ENCODE measurements around the gene HEG1.

Gene HEG1

DNA sequence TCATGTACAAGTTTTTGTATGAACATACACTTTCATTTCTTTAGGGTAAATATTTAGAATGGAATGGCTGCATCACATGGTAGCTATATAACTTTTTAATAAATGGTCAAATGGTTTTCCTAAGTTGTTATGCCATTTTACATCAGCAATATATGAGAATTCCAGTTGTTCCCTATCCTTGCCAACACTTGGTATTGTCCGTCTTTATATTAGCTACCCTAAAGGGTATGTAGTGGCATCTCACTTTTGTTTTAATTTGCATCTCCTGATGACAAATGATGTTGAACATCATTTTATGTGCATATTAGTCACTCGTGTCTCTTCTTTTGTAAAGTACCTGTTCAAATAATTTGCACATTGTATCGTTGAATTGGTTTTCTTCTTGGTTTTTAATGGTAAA lies 118.7 kb downstream of the HEG1 start:
- DNase-seq = no peak

DNA sequence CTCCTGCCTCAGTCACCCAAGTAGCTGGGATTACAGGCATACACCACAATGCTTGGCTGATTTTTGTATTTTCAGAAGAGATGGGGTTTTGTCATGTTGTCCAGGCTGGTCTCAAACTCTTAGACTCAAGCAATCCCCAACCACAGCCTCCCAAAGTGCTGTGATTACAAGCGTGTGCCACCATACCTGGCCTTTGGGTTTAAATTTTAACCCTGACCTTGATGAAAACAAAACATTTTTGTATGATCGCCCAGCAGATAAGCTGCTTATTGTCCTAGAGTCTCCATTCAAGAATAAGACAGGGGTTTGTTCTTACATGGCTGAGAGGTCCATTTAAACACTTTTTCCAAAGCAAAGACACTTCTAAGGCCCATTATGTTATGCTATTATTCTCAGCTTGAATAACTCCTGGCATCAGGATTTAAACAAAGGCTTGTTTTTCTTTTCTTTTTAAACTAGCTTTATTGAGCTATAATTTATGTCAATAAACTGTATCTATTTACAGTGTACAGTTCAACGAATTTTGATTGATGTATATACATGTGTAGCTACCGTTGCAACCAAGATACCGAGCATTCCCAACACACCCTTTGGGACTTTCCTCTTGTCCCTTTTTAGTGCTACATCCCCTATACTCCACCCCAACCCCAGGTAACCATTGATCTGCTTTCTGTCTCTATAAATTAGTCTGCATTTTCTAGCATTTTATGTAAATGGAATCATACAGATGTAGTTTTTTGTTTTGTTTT lies 119.8 kb downstream of the HEG1 start:
- DNase-seq = no peak

DNA sequence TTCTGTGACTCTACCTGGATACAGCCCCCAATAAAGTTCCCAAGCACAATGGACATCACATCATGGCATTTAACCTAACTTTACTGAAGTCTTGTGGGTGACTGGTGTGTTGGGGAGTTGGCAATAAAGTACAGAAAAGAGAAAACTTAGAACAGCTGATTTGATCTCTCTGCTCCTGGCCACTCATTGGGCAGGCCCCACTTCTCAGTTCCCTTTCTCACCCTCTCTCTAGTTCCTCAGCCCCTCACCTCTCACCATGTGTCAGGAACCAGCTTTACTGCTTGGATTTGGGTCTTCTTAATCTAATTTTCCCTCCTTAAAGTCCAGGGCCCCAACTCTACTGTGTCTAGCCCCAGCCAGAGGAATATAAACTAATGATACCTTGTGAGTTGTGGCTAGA lies 120.5 kb downstream of the HEG1 start:
- no peak for DNase-seq

DNA sequence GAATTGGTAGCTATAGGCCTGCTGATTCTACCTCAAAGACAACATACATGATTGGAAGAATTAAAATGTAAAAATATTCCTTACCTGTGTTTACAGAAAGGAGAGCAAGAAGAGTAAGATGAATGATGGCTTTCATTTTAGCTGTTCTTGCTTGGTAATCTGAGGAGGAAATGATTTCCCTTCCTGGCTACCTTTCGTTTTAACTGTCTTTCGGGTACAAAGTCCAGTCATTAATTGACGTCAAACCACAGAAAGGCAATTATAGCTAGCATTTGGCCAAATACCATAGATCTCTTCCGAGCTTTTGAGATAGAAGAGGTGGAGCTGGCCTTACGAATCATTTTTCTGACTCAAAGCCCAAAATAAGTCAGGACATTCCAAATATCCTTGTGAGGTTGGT lies 121.2 kb downstream of the HEG1 start, which contains the start of gene MUC13:
MUC13 (minus strand) TSS at position 175 of the 400 bp plus-strand sequence; CDS start at position 136, 39 bp downstream.
- no peak for DNase-seq

DNA sequence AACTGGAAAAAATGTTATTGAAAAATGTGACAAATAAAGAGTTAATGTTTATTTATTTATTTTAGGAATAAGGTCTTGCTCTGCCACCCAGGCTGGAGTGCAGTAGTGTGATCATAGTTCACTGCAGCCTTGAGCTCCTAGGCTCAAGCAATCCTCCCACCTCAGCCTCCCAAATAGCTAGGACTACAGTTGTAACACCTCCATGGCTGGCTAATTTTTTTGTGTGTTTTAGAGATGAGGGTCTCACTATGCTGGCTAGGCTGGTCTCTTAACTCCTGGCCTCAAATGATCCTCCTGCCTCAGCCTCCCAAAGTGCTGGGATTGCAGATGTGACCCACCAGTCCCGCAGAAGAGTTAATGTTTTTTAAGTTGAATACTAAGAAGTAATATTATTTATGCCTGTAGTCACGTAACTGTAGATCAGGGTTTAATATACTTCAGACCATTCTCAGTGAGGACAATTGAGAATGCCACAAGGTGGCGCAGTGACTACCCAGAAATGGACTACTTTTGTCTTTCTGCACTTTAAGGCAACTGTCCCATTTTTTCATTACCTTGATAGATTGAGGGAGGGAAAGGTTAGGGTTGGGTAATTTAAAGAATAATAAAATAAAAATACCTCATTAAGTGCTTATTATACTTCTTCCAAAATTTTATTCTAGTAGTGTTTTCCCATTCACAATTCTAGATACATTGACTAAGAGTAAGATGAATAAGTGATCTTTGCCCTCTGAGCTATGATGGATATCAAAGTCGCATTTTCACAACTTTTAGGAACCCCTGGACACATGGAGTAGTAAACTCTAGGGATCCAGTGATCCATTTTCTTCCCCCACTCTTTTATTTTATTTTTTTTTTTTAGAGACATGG lies 127.2 kb downstream of the HEG1 start:
- DNase-seq = peak; percentile 51 to 57

DNA sequence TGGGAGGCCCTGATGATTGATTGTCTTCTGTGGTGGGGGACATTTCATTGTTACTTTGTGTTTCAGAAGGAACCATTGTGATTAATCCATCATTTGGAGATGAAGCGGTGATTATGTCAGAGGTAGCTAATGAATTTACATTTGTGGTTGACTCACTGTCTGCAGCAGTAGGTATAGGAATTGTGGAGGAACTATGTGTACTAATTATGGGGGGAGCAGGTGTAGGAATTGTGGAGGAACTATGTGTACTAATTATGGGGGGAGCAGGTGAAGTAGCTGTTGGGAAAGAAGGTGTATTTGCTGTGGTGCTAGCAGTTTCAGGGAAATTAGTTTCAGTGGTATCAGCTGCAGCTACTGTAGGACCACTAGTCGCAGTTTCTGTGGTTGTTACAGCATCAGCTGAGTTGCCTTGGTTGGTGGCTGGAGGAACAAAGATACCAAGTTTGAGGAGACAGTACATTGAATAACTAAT lies 128.2 kb downstream of the HEG1 start:
- DNase-seq = no peak

DNA sequence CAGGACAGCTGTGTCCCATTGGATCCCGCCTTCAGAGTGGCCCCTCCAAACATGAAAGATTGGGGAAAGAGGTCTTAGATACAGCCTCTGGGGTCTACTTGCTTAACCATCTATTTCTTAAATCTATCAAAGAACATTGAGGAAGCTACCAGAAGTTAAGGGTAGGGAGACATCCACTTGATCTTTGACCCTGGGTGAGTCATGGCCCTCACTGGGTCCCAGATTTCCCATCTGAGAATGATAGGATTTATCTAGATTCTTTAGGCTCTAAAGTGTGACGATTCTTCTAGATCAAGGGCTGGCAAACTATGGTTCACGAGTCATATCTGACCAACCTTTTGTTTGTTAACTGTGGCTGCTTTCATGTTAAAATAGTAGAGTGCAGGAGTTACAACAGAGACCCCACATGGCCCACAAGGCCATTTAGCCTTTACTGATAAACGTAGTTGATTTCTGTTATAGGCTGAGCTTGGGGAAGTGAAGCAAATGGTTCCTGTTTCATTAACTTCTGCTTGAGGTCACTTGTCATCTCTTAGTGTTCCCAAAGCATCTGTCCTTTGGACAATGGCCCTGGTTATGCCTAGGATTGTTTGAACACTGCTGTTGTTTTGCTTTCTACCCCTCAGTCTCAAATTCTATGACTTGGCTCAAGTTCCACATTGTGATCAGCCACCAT lies 129.2 kb downstream of the HEG1 start:
- no peak for DNase-seq

DNA sequence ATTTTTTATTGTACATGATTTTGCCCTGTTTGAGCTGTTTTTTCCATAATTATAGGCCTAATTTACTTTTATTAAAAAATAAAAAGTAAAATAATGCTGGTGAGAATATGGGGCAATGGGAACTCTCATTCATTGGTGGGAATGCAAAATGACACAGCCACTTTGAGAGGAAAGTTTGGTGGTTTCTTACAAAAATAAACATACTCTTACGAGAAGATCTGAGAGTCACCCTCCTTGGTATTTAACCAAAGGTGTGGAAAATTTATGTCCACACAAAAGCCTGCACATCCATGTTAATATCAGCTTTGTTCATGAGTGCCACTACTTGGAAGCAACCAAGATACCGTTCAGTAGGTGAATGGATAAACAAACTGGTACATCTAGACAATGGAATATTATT lies 131.1 kb downstream of the HEG1 start:
- no peak for DNase-seq

DNA sequence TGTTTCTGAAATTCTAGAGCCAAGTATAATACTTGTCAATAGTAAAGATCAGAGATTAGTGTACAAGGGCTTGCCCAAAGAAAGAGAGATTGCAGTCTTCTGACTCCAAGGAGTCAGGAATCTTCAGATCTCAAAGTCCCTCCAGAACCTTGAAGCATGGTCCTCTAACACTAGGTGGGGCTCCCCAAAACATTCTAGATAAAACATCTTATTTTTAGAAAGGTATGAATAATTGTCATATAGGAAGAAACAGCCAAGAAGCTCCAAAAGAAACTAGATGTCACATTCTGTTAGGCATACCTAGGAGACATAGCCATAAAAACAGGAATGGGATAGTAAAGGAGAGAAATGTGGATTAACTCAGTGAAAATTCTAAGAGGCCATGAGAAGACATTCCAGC lies 132.0 kb downstream of the HEG1 start:
- no peak for DNase-seq

DNA sequence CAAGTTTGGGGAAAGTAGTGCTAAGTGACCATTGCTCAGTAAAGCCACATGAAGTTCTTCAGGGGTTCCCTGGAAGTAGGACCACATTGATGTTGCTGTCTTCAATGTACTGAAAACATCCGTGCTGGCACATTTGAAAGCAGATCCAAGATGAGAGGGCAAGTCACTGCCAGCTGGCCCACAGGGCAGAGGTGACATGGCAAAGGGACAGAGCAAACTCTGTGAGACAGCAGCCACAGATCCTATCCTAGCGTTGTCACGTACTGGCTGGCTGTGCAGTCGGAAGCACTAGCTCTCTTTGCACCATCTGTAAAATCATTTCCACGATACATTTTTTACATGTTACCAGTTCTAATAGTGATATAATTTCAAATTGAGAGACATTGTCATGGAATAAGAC lies 135.1 kb downstream of the HEG1 start:
- no peak for DNase-seq

DNA sequence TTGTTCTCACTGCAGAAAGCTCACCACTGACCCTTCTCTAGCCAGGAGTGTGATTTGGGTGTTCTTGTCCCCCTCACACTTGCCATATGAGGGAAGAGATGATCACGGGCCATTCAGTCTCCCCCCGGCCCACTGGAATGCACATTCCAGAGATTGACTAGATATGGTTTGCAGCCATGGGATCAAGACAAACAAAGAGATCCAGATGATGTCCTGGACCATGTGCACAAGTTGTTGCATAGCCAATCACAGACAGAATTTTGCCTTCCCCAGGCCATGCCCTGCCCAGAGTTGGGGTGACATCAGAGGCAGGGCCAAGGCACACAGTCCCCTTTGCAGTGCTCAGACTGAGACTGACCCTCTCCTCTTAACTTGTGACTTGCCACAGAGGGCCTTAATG lies 136.0 kb downstream of the HEG1 start:
- no peak for DNase-seq

DNA sequence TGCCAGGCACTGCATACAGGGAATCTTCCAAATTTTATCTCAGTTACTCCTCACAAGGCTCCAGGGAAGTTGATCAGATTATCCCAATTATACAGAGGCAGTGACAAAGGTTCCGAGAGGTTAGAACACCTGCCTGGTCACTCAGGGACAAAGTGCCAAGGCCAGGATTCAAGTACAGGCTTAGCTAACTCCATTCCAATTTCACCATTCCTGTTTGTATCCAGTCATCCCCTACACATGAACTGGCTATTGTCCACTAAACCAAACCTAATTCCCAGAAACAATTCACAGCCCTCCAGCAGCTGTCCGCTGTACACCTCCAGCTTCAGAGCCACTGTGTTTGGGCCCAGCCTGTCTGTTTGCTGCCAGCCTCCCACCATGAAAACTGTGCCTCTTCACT lies 137.3 kb downstream of the HEG1 start:
- DNase-seq = no peak

DNA sequence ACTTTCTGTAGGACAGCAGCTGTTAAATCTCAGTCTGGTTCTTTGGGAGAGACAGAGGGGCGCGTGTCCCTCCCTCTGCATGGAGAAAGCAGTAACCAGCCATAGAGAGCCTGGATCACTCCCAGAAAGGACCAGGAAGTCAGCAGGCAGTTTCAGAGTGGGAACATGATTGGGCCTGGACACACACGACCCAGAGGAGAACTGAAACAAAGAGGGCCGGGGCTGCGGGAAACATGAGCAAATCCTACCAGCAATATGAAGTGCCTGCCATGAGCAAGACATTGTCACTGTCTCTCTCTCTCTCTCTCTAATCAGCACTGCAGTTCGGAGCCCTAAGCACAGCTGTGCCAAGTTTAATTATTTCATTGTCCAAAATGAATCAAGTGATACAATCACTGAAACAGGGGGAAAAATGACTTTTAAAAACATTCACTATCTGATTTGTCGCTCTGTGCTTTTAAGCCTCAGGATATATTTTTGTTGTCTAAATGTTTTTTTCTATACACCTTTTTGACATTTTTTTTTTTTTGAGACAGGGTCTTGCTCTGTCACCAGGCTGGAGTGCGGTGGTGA lies 138.9 kb downstream of the HEG1 start:
- no peak for DNase-seq

Measured in activated CD4-positive, alpha-beta T cell treated with anti-CD3 and anti-CD28 coated beads, Interleukin-2, amount 50 U/mL, for 4 hours (primary cell).